Measurements from ENCODE around the gene CELF2.

The CELF2 gene

GRCh38 chr10:11276449-11276990, 258.8 kb downstream of the CELF2 start:
- peak; percentile 42 for DNase-seq (ENCODE audit: low spot score)

GRCh38 chr10:11279314-11279713, 261.6 kb downstream of the CELF2 start:
- peak; percentile 31 for DNase-seq (ENCODE audit: low spot score)

- DNase-seq (ENCODE audit: low spot score) = no peak
Measured at GRCh38 chr10:11280187-11280932, 262.7 kb downstream of the CELF2 start.

GRCh38 chr10:11282156-11282555, 264.5 kb downstream of the CELF2 start:
- no peak for DNase-seq (ENCODE audit: low spot score)

- DNase-seq (ENCODE audit: low spot score) = no peak
Measured at GRCh38 chr10:11282661-11283060, 265.0 kb downstream of the CELF2 start.

GRCh38 chr10:11284291-11285085, 266.8 kb downstream of the CELF2 start:
- no peak for DNase-seq (ENCODE audit: low spot score)

GRCh38 chr10:11285171-11285570, 267.5 kb downstream of the CELF2 start:
- no peak for DNase-seq (ENCODE audit: low spot score)

- DNase-seq (ENCODE audit: low spot score) = no peak
Measured at GRCh38 chr10:11286261-11286852, 268.7 kb downstream of the CELF2 start.

- no peak for DNase-seq (ENCODE audit: low spot score)
Measured at GRCh38 chr10:11288302-11288701, 270.6 kb downstream of the CELF2 start.

GRCh38 chr10:11290156-11290890, 272.7 kb downstream of the CELF2 start:
- no peak for DNase-seq (ENCODE audit: low spot score)

- DNase-seq (ENCODE audit: low spot score) = no peak
Measured at GRCh38 chr10:11292576-11293302, 275.1 kb downstream of the CELF2 start.

- no peak for DNase-seq (ENCODE audit: low spot score)
Measured at GRCh38 chr10:11293332-11293731, 275.7 kb downstream of the CELF2 start.

- no peak for DNase-seq (ENCODE audit: low spot score)
Measured at GRCh38 chr10:11294831-11295450, 277.3 kb downstream of the CELF2 start.

- DNase-seq (ENCODE audit: low spot score) = no peak
Measured at GRCh38 chr10:11295492-11295891, 277.8 kb downstream of the CELF2 start.

- no peak for DNase-seq (ENCODE audit: low spot score)
Measured at GRCh38 chr10:11297136-11297535, 279.5 kb downstream of the CELF2 start.

- DNase-seq (ENCODE audit: low spot score) = no peak
Measured at GRCh38 chr10:11298116-11298515, 280.4 kb downstream of the CELF2 start.

- DNase-seq (ENCODE audit: low spot score) = no peak
Measured at GRCh38 chr10:11299125-11299524, 281.5 kb downstream of the CELF2 start.

GRCh38 chr10:11300026-11300425, 282.4 kb downstream of the CELF2 start:
- DNase-seq (ENCODE audit: low spot score) = no peak

- no peak for DNase-seq (ENCODE audit: low spot score)
Measured at GRCh38 chr10:11300563-11300962, 282.9 kb downstream of the CELF2 start.

- DNase-seq (ENCODE audit: low spot score) = peak; percentile 31
Measured at GRCh38 chr10:11301571-11302111, 284.0 kb downstream of the CELF2 start.

- DNase-seq (ENCODE audit: low spot score) = no peak
Measured at GRCh38 chr10:11302181-11302580, 284.5 kb downstream of the CELF2 start.
